HCT116 (cell line): ENCODE data around the gene EYA3. TPM values are rescaled to one million over a fixed set of nuclear protein-coding genes. Genes with fewer than 3 reads are reported as not detected.

Source experiments
- ATAC-seq: fragments of 200-7000 bp; cut with Tn5 transposase; 2 replicates; pipeline ENCODE4 v1.9.1; 2020; ENCODE audit warnings: mild to moderate bottlenecking, moderate library complexity
- BruUV-seq: library from RNA; stranded (reverse); fragments of 400-500 nt; replicated peaks from 2 replicates; lab custom pipeline; 2021; lab: Mats Ljungman, UMichigan
- CTCF ChIA-PET: fragments of 300-600 bp; sonication (Branson Sonifier 250); formaldehyde crosslinking; loops from one replicate; lab custom pipeline; 2021; ENCODE audit warnings: antibody characterized with exemption; lab: Charles Lee
- POLR2A ChIA-PET: fragments of 300-600, 350-600 bp; sonication (Branson Sonifier 250); formaldehyde crosslinking; loops from one replicate; lab custom pipeline; 2021; ENCODE audit warnings: antibody characterized with exemption; lab: Charles Lee
- RAD21 ChIA-PET, 2 experiments: fragments of 300-600 bp; sonication (Branson Sonifier 250); formaldehyde crosslinking; loops; one replicate each; lab custom pipeline; 2023; ENCODE audit warnings: low total read pairs in 2 of 2; ENCODE audit not compliant: uncharacterized antibody in 2 of 2, unreplicated experiment in 2 of 2, low non-redundant PET in 1 of 2; lab: Charles Lee
- DNase-seq: peaks from one replicate; pipeline ENCODE4 v3.0.0-alpha.2; 2010; ENCODE audit warnings: low read depth, low spot score
- H2AFZ ChIP-seq: fragments of 200-600 bp; shearing (Covaris generic), sonication (generic); 2 replicates; pipeline ENCODE4 v1.6.1; 2017; ENCODE audit warnings: low read depth, mixed run types, mixed read lengths, antibody characterized with exemption, low read length; ENCODE audit not compliant: poor library complexity, severe bottlenecking
- H3K27ac ChIP-seq: 2 replicates; pipeline ENCODE4 v1.5.1; 2012; ENCODE audit warnings: low read depth, low read length
- H3K27me3 ChIP-seq: fragments of 200-600 bp; sonication (generic); 2 replicates; pipeline ENCODE4 v1.6.1; 2016; ENCODE audit warnings: mixed run types, low read length, mixed read lengths; ENCODE audit not compliant: insufficient read depth
- H3K36me3 ChIP-seq, 2 experiments: fragments of 200-500 bp in 1 of 2; fragments of 200-600 bp in 1 of 2; sonication (Bioruptor generic) in 1 of 2; sonication (generic) in 1 of 2; 2 replicates each; pipeline versions ENCODE4 v1.5.1 to v1.6.1; 2014 to 2016; ENCODE audit warnings: low read length in 2 of 2, inconsistent platforms in 1 of 2, mixed read lengths in 1 of 2, mixed run types in 1 of 2; ENCODE audit not compliant: insufficient read depth in 2 of 2, control insufficient read depth in 1 of 2
- H3K4me1 ChIP-seq, 2 experiments: fragments of 200-600 bp in 1 of 2; sonication (generic) in 1 of 2; 2 replicates each; pipeline versions ENCODE4 v1.5.1 to v1.6.1; 2012 to 2017; ENCODE audit warnings: low read length in 2 of 2, inconsistent platforms in 1 of 2, mild to moderate bottlenecking in 1 of 2, mixed read lengths in 1 of 2, mixed run types in 1 of 2, moderate library complexity in 1 of 2; ENCODE audit not compliant: insufficient read depth in 2 of 2, control insufficient read depth in 1 of 2
- H3K4me2 ChIP-seq: fragments of 200-600 bp; sonication (generic); 2 replicates; pipeline ENCODE4 v1.6.1; 2017; ENCODE audit warnings: mixed run types, low read length, mixed read lengths
- H3K4me3 ChIP-seq, 2 experiments: fragments of 200-600 bp in 1 of 2; sonication (generic) in 1 of 2; replicated peaks in 1 of 2; 2 replicates each; pipeline ENCODE4 v1.5.1; 2011 to 2016; ENCODE audit warnings: low read length in 2 of 2, control low read depth in 1 of 2, low read depth in 1 of 2, mild to moderate bottlenecking in 1 of 2, mixed read lengths in 1 of 2, mixed run types in 1 of 2
- H3K79me2 ChIP-seq: fragments of 200-600 bp; sonication (generic); 2 replicates; pipeline ENCODE4 v1.6.1; 2017; ENCODE audit warnings: mild to moderate bottlenecking, mixed run types, low read length, moderate library complexity, mixed read lengths; ENCODE audit not compliant: insufficient read depth
- H3K9ac ChIP-seq: fragments of 200-600 bp; sonication (generic); 2 replicates; pipeline ENCODE4 v1.6.1; 2016; ENCODE audit warnings: low read length, mixed read lengths
- H3K9me2 ChIP-seq: fragments of 200-600 bp; sonication (generic), shearing (Covaris generic); 2 replicates; pipeline ENCODE4 v1.6.1; 2017; ENCODE audit warnings: mixed run types, mild to moderate bottlenecking, moderate library complexity; ENCODE audit not compliant: insufficient read depth
- H3K9me3 ChIP-seq, 2 experiments: fragments of 200-500 bp in 1 of 2; fragments of 200-600 bp in 1 of 2; sonication (Bioruptor generic) in 1 of 2; sonication (generic) in 1 of 2; 2 replicates each; pipeline ENCODE4 v1.6.1; 2014 to 2017; ENCODE audit warnings: low read length in 2 of 2, mixed read lengths in 2 of 2, inconsistent platforms in 1 of 2, low read depth in 1 of 2, mild to moderate bottlenecking in 1 of 2, mixed run types in 1 of 2, moderate library complexity in 1 of 2; ENCODE audit not compliant: control insufficient read depth in 1 of 2, insufficient read depth in 1 of 2
- H4K20me1 ChIP-seq: fragments of 200-600 bp; sonication (generic), shearing (Covaris generic); 2 replicates; pipeline ENCODE4 v1.6.1; 2017; ENCODE audit warnings: mixed run types, mild to moderate bottlenecking, moderate library complexity; ENCODE audit not compliant: insufficient read depth
- CBX3 ChIP-seq: IDR thresholded peaks from 2 replicates; pipeline ENCODE4 v1.6.1; 2012; ENCODE audit warnings: low read depth
- EGR1 ChIP-seq: IDR thresholded peaks from 2 replicates; pipeline ENCODE4 v1.6.1; 2012; ENCODE audit warnings: low read depth
- EZH2 ChIP-seq: fragments of 200-600 bp; sonication (generic); IDR thresholded peaks from 2 replicates; pipeline ENCODE4 v1.6.1; 2017; ENCODE audit warnings: antibody characterized with exemption, mixed run types
- FOSL1 ChIP-seq: IDR thresholded peaks from 2 replicates; pipeline ENCODE4 v1.6.1; 2012; ENCODE audit warnings: low read depth
- POLR2AphosphoS5 ChIP-seq: IDR thresholded peaks from 2 replicates; pipeline ENCODE4 v1.6.1; 2011; ENCODE audit warnings: mild to moderate bottlenecking, low read depth, low read length, moderate library complexity
- RAD21 ChIP-seq: IDR thresholded peaks from 2 replicates; pipeline ENCODE4 v1.6.1; 2012; ENCODE audit warnings: low read depth, mild to moderate bottlenecking
- SIN3A ChIP-seq: IDR thresholded peaks from 2 replicates; pipeline ENCODE4 v1.6.1; 2012; ENCODE audit warnings: low read depth
- SRF ChIP-seq: IDR thresholded peaks from 2 replicates; pipeline ENCODE4 v1.6.1; 2012; ENCODE audit warnings: low read depth
- YY1 ChIP-seq: IDR thresholded peaks from 2 replicates; pipeline ENCODE4 v1.6.1; 2011; ENCODE audit warnings: low read length, low read depth, moderate library complexity, mild to moderate bottlenecking; ENCODE audit not compliant: insufficient replicate concordance; ENCODE audit errors: extremely low read depth
- ZFX ChIP-seq: fragments of 450-650 bp; IDR thresholded peaks from 2 replicates; pipeline ENCODE4 v1.6.1; 2017
- intact Hi-C: fragments of 100-400 bp; cut with micrococcal nuclease; formaldehyde crosslinking; loops from 2 replicates; pipeline ENCODE4 v1.10.0; 2022
- total RNA-seq: library from RNA; stranded (reverse); gene quantifications from one replicate; pipeline ENCODE4 v1.2.1, GENCODE V29; 2021; ENCODE audit not compliant: unreplicated experiment
- TF ChIP-seq, protein P1 (sequence below): IDR thresholded peaks from 2 replicates; pipeline ENCODE4 v1.6.1; 2011; ENCODE audit warnings: mild to moderate bottlenecking, low read length, moderate library complexity; ENCODE audit not compliant: insufficient replicate concordance; ENCODE audit errors: extremely low read depth
- TF ChIP-seq, protein P2 (sequence below): IDR thresholded peaks from 2 replicates; pipeline ENCODE4 v1.6.1; 2012
- TF ChIP-seq, protein P3 (sequence below): IDR thresholded peaks from 2 replicates; pipeline ENCODE4 v1.6.1; 2012
- TF ChIP-seq, protein P4 (sequence below): IDR thresholded peaks from 2 replicates; pipeline ENCODE4 v1.6.1; 2012; ENCODE audit warnings: low read depth

Gene EYA3
- total RNA-seq, 1 experiment from 2014 or later, result 25.9 TPM

DNA sequence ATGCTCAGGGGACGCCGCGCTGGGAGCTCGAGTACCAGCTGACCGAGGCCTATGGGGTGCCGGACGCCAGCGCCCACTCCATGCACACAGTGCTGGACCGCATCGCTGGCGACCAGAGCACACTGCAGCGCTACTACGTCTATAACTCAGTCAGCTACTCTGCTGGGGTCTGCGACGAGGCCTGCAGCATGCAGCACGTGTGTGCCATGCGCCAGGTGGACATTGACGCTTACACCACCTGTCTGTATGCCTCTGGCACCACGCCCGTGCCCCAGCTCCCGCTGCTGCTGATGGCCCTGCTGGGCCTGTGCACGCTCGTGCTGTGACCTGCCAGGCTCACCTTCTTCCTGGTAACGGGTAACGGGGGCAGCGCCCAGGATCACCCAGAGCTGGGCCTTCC is 129.9 kb downstream of the EYA3 start:
- ChIA-PET CTCF (no interaction called here), POLR2A (no interaction called here)
- no TSS peak for BruUV-seq
- Histone ChIP-seq H3K9me3 (no peaks in the 10 kb centered on the region), H3K4me2 (peak overlapping the region; percentile 100)
- TF ChIP-seq SIN3A (no peak), SRF (no peak), POLR2AphosphoS5 (no peak), EGR1 (no peak), FOSL1 (no peak), YY1 (no peak), CBX3 (no peak), RAD21 (no peak), ZFX (no peak), EZH2 (no peak)
- TF ChIP-seq, protein P1, sequence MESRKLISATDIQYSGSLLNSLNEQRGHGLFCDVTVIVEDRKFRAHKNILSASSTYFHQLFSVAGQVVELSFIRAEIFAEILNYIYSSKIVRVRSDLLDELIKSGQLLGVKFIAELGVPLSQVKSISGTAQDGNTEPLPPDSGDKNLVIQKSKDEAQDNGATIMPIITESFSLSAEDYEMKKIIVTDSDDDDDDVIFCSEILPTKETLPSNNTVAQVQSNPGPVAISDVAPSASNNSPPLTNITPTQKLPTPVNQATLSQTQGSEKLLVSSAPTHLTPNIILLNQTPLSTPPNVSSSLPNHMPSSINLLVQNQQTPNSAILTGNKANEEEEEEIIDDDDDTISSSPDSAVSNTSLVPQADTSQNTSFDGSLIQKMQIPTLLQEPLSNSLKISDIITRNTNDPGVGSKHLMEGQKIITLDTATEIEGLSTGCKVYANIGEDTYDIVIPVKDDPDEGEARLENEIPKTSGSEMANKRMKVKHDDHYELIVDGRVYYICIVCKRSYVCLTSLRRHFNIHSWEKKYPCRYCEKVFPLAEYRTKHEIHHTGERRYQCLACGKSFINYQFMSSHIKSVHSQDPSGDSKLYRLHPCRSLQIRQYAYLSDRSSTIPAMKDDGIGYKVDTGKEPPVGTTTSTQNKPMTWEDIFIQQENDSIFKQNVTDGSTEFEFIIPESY, result no peak
- TF ChIP-seq, protein P2, sequence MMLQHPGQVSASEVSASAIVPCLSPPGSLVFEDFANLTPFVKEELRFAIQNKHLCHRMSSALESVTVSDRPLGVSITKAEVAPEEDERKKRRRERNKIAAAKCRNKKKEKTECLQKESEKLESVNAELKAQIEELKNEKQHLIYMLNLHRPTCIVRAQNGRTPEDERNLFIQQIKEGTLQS, result no peak
- TF ChIP-seq, protein P3, sequence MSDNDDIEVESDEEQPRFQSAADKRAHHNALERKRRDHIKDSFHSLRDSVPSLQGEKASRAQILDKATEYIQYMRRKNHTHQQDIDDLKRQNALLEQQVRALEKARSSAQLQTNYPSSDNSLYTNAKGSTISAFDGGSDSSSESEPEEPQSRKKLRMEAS, result no peak
- TF ChIP-seq, protein P4, sequence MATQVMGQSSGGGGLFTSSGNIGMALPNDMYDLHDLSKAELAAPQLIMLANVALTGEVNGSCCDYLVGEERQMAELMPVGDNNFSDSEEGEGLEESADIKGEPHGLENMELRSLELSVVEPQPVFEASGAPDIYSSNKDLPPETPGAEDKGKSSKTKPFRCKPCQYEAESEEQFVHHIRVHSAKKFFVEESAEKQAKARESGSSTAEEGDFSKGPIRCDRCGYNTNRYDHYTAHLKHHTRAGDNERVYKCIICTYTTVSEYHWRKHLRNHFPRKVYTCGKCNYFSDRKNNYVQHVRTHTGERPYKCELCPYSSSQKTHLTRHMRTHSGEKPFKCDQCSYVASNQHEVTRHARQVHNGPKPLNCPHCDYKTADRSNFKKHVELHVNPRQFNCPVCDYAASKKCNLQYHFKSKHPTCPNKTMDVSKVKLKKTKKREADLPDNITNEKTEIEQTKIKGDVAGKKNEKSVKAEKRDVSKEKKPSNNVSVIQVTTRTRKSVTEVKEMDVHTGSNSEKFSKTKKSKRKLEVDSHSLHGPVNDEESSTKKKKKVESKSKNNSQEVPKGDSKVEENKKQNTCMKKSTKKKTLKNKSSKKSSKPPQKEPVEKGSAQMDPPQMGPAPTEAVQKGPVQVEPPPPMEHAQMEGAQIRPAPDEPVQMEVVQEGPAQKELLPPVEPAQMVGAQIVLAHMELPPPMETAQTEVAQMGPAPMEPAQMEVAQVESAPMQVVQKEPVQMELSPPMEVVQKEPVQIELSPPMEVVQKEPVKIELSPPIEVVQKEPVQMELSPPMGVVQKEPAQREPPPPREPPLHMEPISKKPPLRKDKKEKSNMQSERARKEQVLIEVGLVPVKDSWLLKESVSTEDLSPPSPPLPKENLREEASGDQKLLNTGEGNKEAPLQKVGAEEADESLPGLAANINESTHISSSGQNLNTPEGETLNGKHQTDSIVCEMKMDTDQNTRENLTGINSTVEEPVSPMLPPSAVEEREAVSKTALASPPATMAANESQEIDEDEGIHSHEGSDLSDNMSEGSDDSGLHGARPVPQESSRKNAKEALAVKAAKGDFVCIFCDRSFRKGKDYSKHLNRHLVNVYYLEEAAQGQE, result no peak
- TF ChIP-seq, all 23 proteins: peak for 0
- no peak overlapping the region; a peak in 1 of 4 replicates for H3K4me3 ChIP-seq
- RAD21 ChIA-PET, result no interaction called here
- intact Hi-C loops, result no loop called here
- no peaks in the 10 kb centered on the region for H4K20me1 ChIP-seq
- H3K9me2 ChIP-seq, result no peaks in the 10 kb centered on the region
- H3K4me1 ChIP-seq, result peaks cover 17 to 36% of the 10 kb centered on the region in 2 experiments
- ATAC-seq (no peak), DNase-seq (no peak)
- H3K79me2 ChIP-seq, result peaks cover 7% of the 10 kb centered on the region; the same call in 1 of the 2 replicates
- H2AFZ ChIP-seq, result no peak overlapping the region
- peak overlapping the region; percentile 96 for H3K27ac ChIP-seq
- no peaks in the 10 kb centered on the region for H3K36me3 ChIP-seq
- H3K27me3 ChIP-seq, result no peaks in the 10 kb centered on the region
- no peak overlapping the region for H3K9ac ChIP-seq
